Ramos (cell line): ENCODE results near the gene ZCCHC24.

Source experiments
- in situ Hi-C: fragments of 300-500 bp; cut with MboI; formaldehyde crosslinking; loops from one replicate; pipeline ENCODE4 v1.14.3; 2022; ENCODE audit warnings: low sequenced_read_pairs; ENCODE audit not compliant: unreplicated experiment

The ZCCHC24 gene

DNA sequence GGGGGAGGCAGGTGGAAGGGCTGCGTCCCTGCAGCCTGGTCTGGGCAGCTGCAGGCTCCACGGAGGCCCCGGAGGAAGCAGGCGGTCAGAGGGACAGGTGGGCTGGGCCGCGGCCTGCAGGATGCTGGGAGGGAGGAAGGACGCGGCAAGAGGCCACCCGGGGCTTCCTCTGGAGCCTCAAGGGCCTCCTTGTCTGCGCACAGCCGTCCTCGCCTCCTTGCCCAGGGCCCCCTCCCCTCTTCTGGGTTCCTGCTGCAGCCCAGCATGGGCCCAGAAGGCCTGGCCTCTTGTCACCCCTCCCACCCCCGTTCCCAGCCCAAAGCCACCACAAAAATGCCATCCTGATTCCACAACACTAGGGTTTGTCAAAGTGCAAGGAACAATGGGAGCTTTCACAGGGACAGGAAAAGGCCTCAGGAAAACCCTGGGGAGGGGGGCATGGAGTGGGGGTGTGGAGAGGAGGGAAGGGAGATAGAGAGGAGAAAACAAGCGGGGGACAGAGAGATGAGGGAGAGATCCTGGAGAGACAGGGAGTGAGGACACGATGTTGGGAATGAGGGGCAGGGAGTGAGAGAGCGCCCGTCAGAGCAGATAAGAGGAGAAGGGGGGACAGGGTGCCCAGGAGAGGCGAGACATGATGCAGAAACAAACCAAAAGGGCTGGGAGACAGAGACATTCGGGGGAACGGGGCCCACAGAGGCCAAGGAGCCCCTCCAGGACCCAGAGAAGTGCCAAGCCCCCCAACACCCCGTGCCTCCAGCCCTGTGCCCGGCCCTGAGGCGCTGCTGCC, 41.8 kb downstream of the ZCCHC24 start:
- in situ Hi-C loops, result no loop called here

DNA sequence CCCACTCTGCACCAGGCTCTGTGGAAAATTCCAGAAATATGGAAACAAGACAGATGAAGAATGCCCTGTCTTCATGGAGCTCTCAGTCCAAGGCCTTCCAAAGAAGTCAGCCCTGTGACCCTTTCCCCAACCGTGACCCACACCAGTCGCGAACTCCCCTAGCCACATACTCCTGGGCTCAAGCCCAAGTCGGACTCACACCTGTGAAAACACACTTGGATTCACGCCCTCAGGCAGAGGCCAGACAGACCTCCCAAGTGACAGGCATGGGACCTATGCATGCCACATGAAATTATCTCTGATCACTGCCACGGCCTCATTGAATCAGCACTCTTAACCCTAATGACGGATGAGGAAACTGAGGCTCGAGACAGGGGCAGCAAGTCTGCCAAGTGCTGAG, 42.5 kb downstream of the ZCCHC24 start:
- in situ Hi-C loops, result no loop called here

DNA sequence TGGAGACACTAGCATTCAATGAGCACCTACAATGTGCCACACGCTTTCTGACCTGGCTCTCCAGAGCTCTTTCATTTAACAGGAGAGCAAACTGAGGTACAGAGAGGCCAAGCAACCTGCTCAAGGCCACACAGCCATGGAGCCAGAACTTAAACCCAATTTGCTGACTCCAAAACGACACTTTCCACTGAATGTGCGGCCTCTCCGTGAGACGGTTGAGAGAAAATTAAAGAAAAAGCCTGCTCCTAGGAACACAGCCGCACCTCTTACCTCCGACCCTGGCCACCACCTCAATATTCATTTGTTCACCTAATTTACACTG, 42.8 kb downstream of the ZCCHC24 start:
- in situ Hi-C loops, result no loop called here

DNA sequence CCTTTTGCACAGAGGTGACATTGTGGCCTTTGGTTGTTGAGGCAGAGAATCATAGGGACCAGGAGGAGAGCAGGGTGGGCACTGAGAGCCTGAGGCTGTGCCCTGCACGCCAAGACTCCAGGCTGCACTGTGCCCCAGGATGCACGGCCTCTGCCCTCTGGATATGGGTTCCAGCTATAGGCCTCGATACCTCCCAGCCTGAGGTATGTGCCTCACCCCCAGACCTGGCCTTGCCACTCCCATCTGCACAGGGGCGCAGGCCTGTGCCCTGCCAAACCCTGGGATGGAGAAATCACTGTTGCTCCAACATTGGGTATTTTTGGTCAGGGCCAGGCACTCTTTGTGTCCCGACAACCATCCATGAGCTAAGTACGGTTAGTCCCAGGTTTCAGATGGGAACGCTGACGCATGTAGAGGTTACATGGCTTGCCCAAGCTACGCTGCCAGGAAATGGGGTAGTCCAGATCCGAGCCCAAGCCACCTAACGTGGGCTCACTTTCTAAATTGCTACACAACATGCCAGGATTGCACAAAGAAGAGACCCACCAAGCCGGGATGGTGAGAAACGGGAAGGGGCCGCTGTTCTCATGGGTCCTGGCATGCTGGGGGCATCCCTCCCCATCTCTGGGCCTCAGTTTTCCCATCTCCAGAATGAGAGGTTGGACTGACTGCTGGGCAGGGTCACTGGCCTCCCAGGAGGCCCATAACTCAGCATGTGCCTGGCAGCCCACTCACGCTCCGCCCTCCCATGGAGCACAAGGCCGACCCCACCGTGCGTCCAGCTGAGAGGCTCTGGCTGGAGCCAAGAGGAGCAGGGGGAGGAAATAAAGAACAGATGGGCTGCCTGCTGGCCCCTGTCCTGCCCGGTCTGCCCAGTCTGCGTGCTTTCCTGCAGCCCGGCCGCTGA, 44.2 kb downstream of the ZCCHC24 start:
- in situ Hi-C loops, result no loop called here

DNA sequence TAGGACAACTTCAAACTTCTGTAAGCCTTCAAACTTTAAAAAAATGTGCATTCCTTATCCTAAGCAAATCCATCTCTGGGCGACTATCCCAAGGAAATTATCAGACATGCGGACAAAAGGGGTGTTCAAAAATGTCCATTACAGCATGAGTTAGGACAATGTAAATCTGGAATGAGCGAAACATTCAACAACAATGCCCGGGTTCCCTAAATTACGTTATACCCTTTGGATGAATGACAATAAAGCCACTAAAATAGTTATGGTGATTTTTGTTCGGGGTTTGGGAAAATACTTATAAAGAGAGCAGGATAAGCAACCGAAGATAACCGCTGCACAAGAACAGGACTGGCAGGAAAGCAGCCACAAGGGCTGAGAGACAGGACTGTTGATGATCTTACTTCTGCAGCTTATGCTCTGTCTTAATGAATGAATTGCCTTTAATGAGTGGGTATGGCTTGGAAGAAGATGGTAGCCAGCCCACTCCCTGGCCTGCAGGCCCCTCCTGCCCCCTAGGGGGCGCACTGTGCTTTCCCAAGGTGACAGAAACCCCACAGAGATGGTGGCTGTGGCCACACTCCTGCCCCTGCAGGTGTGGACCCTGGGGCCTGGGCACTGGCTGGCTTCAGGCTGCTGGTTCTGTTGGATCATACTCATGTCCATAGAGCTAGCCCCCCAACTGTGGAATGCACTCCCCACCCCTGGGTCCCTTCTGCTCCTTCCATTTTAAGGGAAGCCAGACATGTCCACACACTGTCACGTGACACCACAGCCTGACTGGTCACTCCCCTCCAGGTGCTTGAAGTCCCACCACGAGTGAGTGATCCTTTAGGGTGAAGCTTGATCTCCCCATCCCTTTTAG, 45.0 kb downstream of the ZCCHC24 start:
- in situ Hi-C loops, result no loop called here

DNA sequence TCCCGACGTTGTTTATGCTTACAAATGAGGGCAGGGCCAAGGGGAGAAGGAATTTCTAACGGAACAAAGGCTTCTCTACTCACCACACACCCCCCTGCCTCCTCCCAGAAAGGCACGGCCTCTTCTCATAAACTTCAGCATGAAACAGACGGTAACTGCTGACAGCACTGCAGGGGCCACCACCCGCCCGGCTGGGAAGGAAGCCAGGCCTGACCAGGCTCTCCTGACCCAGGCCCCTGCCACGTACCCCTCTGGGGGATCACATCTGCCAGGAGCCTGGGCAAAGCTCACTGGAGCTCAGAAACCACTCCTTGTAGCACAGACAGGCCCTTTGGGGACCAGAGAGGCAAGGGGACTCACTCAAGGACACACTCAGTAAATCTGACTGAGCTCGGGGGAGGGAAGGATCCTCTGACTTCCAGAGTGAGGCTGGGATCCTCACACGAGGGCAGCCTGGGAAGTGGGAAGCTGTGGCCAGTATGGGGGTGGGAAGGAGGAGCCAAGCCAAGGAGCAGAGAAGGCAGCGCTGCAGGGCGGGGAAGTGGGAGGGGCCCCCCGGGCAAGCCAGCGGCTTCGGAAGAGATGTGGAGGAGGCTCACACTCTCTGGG, 46.1 kb downstream of the ZCCHC24 start:
- in situ Hi-C loops, result no loop called here

DNA sequence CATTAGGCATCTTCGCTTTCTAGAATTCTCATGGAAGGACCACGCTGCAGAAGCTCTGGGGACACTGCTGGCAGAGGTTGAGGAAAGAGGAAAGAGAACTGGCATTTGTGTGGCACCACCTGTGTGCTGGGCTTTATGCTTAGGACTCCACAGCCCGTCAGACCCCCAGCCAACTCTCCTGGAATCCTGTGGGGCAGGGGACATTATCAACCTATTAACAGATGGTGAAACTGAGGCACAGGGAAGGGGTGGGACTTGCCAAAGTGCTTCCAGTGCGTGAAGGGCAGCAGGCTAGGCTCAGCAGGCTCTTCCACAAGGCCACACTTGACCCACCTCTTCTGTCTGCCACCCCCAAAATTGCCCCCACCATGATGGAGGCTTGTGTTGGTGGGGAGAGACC, 46.8 kb downstream of the ZCCHC24 start:
- in situ Hi-C loops, result no loop called here

DNA sequence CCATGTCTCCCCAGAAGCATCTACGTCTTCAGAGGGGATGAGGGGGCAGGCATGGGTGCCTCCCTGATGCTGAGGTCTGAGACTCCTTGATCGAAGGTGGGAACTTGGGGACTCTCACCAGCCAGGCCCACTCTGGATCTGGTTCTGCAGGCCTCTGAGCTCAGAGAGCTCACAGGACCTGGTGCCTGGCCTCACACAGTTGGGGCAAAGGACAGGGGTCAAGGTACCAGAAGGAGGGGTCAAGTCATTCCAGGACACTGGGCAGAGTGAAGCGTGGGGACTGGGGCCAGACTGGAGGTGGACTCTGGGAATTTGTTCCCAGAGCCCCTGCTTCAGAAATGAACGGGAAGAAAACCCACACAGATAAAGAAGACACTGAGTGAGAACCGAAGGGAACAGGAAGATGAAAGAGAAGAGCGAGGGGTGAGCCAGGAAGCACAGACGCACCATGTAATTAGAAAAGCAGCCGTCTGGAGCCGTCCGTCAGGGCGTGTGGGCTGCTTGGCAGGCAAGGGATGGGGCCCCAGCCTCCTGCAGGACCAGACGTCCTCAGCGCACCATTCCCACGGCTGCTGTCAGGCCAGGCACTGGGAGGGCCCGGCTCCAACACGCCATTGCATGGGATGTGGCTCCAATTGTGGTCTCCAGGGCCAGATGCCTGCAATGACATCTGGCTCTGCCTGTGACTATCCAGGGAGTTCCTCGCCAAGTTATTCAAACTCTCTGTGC, 47.7 kb downstream of the ZCCHC24 start:
- in situ Hi-C loops, result no loop called here

DNA sequence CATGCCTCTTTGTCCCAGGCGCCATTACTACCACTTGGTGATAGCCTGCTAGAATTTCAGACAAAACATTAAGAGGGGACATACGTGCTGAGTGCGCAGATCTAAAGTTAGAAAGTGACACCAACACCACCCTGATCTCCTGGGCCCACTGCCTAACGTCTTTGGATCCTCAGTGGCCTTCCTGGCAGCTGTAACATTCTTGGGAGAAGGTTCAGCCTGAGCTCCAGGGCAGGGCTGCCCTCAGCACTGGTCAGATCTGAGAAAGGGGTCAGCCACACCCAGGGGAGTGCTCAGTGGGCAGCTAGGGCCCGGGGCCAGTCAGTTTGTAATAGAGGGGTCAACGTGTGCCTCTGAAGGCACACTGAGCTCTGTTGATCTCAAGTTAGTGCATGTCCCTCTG, 48.4 kb downstream of the ZCCHC24 start:
- in situ Hi-C loops, result no loop called here

DNA sequence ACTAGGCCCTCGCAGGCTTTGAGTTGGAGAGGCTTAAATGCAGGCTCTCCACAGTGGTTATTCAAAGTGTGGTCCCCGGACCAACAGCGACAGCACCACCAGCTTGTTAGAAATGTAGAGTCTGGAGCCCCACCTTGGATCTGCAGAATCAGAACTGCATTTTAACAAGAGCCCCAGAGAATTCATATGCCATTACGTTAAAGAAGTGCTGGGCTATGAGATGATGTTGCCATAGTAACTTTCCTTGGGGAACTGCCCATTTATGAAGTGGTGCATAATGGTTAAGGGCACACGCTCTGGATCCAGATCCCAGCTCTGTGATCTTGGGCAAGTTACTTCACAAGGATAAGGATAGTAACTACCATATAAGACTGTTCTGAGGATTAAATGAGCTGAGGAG, 48.9 kb downstream of the ZCCHC24 start:
- in situ Hi-C loops, result no loop called here

DNA sequence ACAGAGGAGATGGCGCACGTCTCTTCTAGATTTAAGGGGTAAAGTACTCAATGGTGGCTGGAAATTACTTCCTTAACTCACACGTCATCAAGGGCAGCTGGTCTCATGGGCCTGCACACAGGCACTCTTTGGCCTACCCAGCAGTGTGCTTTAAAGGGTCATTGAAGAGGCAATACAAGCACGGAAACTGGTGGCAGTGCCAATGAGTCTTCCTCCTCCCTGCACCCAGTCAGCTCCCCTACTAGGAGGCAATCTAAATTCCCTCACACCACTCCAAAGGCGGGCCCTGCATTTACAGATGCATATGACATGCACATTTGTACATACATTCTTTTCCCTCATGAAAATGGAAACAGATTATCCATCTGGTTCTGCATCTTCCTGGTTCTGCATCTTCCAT, 50.8 kb downstream of the ZCCHC24 start:
- in situ Hi-C loops, result no loop called here

DNA sequence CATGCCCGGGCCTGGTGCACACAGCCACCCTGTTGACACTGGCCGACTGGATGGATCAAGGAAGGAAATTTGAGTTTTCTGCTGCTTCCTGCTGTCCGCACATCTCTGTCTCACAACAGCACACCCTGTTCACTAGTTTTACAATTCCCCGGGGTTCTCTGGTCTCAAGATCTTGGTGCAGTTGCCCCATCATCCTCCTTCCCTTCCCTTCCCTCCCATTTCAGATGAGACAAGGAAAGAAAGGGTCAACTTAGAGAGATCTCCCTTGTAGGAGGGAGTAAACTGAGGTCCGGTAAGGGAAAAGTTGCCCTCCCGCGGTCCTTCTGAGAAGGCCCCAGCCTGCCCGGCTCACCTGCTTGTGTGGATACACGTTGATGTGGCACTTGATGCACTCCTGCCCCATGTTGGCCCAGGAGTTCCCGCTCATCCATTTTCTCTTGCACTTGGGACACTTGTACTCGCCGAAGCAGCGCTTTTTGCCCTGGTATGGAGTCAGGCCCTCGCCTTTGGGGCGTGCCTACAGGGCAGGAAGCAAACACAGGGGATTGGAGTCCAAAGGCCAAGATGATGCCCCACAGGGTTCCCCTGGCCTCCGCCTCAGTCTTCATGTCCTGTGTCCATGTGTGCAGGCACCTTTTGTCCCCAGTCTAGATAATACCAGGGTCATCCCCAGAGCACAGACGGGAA, 51.4 kb downstream of the ZCCHC24 start:
- in situ Hi-C loops, result no loop called here

DNA sequence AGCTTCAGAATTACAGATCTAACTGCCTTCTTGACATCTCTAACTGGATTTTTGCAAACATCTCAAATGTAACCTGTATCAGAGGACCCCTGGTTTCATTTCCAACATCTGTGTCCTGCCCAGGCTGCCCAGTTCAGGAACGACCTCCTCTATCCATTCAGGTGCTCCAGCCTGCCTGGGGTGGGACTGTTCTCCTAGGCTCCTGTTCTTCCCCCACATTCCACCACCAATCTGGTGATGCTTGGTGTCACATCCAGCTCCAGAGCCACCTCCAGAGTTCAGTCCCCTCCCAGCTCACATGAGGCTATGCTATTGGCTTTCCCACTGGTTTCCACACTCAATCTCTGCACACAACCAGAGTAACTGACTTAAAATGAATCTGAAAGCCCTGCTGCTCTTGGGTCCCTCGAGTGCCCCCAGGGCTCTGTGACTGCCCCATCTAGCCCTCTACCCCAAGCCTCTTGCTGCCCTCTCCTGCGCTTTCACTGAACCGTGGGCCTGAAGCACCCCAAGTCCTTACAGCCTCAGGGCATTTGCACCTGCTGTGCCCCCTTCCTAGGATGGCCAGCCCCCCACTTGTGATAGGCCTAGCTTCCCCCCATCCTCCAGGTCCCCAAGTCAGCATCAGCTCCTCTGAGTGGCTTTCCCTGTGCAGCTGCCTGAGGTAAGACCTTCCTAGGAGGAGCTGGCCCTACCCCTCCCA, 52.1 kb downstream of the ZCCHC24 start:
- in situ Hi-C loops, result no loop called here

DNA sequence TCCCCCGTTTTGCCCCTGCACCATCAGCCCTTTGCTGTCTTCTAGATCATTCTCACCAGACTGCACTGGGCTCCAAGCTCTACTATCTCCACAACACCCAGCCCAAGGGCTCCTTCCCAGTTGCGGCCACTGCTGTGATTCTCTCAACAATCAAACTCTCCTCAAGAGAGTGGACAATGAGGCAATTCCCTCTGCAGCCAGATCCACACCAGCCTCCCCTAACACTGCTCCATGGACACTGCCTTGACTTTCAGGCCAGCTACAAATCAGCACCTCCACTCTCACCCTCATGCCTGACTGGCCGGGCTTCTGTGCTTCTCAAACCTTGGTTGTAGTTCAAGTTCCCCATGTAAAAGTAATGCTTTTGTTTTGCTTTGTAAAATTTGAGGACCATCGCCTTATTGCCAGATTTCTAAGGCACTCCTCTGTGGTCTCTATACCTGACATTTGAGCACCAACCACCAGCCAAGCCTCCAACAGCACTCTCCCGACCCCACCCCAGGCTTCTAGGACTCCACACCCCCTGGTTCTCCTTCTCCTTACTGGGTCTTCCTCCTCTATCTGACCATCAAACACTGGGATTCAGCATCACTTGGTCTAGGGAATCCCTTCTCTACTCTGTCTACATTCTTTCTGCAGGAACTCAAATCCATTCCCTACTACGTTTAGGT, 52.8 kb downstream of the ZCCHC24 start:
- in situ Hi-C loops, result no loop called here

DNA sequence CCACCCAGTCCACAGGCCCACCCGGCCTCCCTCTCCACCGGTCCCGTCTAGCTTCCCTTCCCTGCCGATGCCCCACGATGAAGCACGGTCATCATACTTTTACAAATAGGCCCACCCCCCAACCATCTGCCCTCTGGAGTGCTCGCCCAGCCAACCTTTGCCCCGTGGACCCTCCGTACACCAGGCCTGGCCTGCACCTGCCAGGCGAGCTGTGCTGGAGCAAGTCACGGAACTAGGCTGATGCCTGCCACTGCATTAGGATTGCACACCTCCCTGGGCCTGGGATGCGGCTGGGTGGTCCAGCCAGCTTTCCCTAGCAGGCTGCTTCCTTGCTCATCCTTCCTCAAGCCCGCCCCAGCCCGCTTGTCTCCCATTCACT, 53.4 kb downstream of the ZCCHC24 start:
- in situ Hi-C loops, result no loop called here

DNA sequence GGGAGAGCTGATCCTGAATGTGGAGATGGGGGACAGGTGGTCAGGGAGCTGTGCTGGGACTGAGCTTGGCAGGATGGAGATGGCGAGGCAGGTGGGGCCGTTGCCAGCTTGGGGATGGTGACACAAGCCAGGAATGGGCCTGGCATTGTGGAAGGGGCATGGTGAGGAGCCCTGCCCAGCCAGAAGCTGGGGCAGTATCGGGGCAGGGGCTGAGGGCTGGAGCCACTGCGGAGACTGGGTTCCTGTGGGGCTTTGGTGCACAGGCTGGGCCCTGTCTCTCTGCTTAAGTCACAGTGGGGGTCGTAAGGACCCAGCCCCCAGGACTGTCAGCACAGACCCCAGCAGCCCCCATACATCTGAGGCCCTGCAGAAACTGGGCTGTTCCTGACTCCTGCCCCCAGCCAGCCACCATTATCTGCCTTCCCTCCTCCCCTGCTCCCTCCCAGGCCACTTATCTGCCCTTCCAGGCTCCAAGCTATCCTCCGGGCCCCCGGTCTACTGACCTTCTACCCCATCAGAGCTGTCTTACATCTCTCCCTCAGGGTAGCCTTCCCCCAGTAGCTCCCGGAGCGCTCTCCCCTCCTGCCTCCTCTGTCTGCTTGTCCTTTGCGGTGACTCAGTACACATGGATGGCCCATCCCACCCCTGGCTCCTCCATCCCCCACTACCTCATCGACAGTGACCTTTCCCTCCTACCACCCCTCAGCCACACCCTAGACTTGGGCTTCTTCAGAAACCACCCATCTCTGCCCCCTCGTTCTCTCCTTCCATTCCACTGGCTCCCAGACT, 54.0 kb downstream of the ZCCHC24 start:
- in situ Hi-C loops, result no loop called here

DNA sequence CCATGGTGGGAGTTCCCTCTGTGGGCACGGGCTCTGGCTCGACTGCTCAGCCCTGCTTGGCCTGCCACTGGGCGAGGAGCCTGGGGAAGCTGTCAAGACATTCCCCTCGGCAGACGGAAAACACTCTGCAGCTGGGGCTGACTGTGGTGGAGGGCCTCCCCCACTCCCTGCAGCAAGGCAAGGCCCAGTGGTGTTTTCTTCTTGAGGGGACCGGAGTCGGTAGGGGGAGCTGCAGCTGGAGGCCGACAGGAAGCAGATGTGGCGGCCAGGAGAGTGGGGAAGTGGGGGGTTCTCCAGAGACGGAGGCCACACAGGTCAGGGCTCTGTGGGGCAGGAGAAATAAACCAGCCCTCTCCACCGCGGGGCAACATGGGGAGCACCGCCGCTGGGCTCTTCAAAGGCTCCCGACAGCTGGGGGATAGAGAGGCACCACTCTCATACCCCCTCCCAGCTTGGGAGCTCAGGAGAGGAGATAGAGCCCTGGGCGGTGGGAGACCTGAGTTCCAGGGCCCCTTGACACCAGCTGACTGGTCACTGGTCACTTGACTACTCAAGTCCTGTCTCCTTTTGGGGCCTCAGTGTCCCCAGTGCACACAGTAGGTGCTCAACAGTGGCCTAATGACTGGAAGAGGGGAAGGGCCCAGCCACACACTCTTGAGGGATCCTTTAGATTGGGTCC, 54.7 kb downstream of the ZCCHC24 start:
- in situ Hi-C loops, result no loop called here
